Chondrocyte (in vitro differentiated cells): ENCODE measurements around the gene HEPACAM. TPM values are rescaled to one million over a fixed set of nuclear protein-coding genes. Genes with fewer than 3 reads are reported as not detected.

ENCODE experiments used
- DNase-seq: peaks from one replicate; pipeline ENCODE4 v3.0.0; 2021; ENCODE audit warnings: mixed read lengths, low spot score
- H3K27ac Mint-ChIP-seq: one replicate; pipeline ENCODE4 v1.8.0; 2021; ENCODE audit warnings: mild to moderate bottlenecking, moderate library complexity, mixed read lengths; ENCODE audit not compliant: unreplicated experiment
- H3K27me3 Mint-ChIP-seq: 2 replicates; pipeline ENCODE4 v1.8.0; 2021; ENCODE audit warnings: low read depth, mixed read lengths
- H3K36me3 Mint-ChIP-seq: 2 replicates; pipeline ENCODE4 v1.8.0; 2021; ENCODE audit warnings: low read depth, mixed read lengths
- H3K4me1 Mint-ChIP-seq: 2 replicates; pipeline ENCODE4 v1.8.0; 2021; ENCODE audit warnings: low read depth, mild to moderate bottlenecking, mixed read lengths
- H3K4me3 Mint-ChIP-seq: one replicate; pipeline ENCODE4 v1.8.0; 2021; ENCODE audit warnings: mild to moderate bottlenecking, moderate library complexity, mixed read lengths; ENCODE audit not compliant: unreplicated experiment
- H3K9me3 Mint-ChIP-seq: 2 replicates; pipeline ENCODE4 v1.8.0; 2021; ENCODE audit warnings: low read depth, mixed read lengths
- total RNA-seq: library from RNA; stranded (reverse); gene quantifications from 3 replicates; pipeline ENCODE4 v1.2.1, GENCODE V29; 2021
- TF ChIP-seq, protein P1 (sequence below): fragments of 200-600 bp; sonication (generic); IDR thresholded peaks from 2 replicates; pipeline ENCODE4 v1.5.0; 2021; ENCODE audit warnings: antibody characterized with exemption, mild to moderate bottlenecking, moderate library complexity

The HEPACAM gene
- total RNA-seq, 1 donor from 2014 or later: not detected

DNA sequence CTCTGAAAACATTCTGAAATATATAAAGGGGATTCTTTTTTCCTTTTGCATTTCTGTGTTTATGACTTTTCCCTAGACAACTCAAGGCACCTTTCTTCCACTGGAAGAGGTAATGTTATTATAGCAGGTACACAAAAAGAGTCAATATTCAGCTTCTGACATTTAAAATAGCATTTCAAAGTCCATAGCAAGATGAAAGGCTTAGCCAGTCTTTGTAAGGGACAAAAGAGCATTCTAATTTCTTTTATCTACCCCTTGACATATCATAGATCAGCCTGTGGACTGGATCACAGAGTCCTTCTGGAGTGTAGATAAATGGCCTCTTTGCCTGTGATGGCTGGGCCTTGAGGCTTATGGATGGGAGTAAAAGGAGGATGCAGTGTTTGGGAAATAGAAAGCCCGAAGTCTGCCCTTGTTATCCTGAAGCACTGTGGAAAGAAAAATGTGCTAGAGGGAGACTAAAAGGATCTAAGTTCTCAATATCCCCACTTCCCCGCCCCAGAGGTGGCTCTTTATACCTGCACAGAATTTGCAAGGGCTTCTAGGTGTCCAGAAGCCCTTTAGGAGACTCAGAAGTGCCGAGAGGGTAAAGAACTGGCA lies 1.6 kb upstream of the HEPACAM start:
- TF ChIP-seq, protein P1, sequence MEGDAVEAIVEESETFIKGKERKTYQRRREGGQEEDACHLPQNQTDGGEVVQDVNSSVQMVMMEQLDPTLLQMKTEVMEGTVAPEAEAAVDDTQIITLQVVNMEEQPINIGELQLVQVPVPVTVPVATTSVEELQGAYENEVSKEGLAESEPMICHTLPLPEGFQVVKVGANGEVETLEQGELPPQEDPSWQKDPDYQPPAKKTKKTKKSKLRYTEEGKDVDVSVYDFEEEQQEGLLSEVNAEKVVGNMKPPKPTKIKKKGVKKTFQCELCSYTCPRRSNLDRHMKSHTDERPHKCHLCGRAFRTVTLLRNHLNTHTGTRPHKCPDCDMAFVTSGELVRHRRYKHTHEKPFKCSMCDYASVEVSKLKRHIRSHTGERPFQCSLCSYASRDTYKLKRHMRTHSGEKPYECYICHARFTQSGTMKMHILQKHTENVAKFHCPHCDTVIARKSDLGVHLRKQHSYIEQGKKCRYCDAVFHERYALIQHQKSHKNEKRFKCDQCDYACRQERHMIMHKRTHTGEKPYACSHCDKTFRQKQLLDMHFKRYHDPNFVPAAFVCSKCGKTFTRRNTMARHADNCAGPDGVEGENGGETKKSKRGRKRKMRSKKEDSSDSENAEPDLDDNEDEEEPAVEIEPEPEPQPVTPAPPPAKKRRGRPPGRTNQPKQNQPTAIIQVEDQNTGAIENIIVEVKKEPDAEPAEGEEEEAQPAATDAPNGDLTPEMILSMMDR: no peak
- Mint-ChIP-seq H3K4me1 (no peaks in the 10 kb centered on the region), H3K9me3 (no peaks in the 10 kb centered on the region), H3K27ac (no peak overlapping the region), H3K4me3 (no peak overlapping the region), H3K27me3 (no peaks in the 10 kb centered on the region), H3K36me3 (no peaks in the 10 kb centered on the region)
- DNase-seq: no peak

- Mint-ChIP-seq H3K4me1 (no peaks in the 10 kb centered on the region), H3K36me3 (no peaks in the 10 kb centered on the region), H3K27me3 (no peaks in the 10 kb centered on the region), H3K9me3 (no peaks in the 10 kb centered on the region), H3K27ac (no peak overlapping the region), H3K4me3 (no peak overlapping the region)
- TF ChIP-seq, protein P1: peak; percentile 44
- no peak for DNase-seq
Observed at GRCh38 chr11:124934862-124935547, 842 bp downstream of the HEPACAM start.

DNA sequence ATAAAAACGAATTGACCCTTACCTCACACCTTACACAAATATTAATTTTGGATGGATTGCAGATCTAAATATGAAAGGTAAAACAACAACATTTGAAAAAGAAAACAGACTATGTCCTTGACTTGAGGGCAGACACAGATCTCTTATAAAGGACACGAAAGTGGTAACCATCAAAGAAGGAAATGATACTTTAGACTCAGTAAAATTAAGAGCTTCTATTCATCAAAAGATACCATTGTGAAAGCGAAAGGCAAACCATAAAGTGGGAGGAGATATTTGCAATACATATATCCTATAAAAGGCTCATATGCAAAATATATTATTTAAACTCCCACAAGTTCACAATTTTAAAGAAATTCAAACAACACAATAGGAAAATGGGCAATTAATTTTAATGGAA lies 5.0 kb downstream of the HEPACAM start:
- TF ChIP-seq, protein P1: no peak
- H3K4me1 Mint-ChIP-seq: no peaks in the 10 kb centered on the region
- no peak overlapping the region for H3K27ac Mint-ChIP-seq
- no peaks in the 10 kb centered on the region for H3K9me3 Mint-ChIP-seq
- no peak for DNase-seq
- no peaks in the 10 kb centered on the region for H3K27me3 Mint-ChIP-seq
- no peak overlapping the region for H3K4me3 Mint-ChIP-seq
- no peaks in the 10 kb centered on the region for H3K36me3 Mint-ChIP-seq

DNA sequence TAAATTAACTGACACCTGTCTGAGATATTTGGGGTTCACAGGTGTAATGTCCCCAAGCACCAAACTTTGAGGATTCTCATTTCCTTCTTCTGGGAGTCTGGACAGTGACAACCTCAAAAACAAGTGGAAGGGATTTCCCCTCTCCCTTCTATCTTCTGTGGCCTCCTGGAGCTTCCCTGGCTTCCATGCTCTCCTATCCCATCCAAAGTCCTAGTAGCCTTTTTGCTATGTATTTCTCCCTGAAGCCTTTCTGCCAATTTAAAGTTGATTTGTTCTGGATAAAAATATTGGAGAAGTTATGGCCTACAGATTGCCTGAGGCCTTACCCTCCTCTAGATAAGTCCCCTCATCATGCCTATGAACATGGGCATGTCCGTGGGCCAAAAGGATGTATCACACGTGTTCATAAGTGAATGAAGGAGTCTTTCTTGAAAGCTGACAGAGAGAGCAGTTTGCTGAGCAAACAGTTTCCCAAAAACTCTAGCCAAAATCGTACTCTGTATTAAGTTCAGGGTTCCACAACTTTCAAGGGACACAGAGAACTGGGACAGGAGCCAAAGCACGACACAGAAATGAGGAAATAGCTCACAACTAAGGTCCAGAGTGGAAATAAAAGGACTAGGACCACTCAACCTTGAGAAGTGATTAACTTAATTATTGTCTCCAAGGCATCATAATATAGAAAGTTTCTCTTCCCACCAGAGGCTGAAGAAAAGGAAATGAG lies 6.7 kb downstream of the HEPACAM start:
- H3K27me3 Mint-ChIP-seq: no peaks in the 10 kb centered on the region
- no peaks in the 10 kb centered on the region for H3K4me1 Mint-ChIP-seq
- H3K9me3 Mint-ChIP-seq: no peaks in the 10 kb centered on the region
- TF ChIP-seq, protein P1: no peak
- H3K27ac Mint-ChIP-seq: no peak overlapping the region
- no peaks in the 10 kb centered on the region for H3K36me3 Mint-ChIP-seq
- no peak for DNase-seq
- no peak overlapping the region for H3K4me3 Mint-ChIP-seq

DNA sequence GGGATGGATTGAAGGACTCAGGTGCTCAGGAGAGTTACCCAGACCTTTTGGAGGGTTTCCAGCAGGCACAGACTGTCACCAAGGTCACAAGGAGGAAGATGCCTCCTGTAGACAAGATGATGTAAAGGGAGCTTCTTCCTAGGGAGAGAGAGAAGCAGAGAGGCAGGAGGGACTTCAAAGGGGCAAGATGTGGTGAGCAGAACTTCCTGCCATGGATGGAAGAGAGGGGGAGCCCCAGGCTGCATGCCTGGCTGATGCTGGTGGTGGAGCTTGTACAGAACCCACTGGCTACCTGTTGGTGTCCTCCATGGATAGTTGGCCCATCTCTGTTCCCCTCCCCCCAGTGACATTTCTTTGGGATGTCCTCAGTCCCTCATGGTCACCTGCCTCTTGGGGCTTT lies 12.6 kb downstream of the HEPACAM start:
- Mint-ChIP-seq H3K36me3 (no peaks in the 10 kb centered on the region), H3K27ac (no peak overlapping the region), H3K27me3 (no peaks in the 10 kb centered on the region), H3K4me1 (peaks cover 7% of the 10 kb centered on the region), H3K4me3 (no peak overlapping the region), H3K9me3 (no peaks in the 10 kb centered on the region)
- no peak for DNase-seq
- TF ChIP-seq, protein P1: no peak
